DND-41 (cell line): ENCODE measurements around the gene MRPL42.

ENCODE experiments used
- ATAC-seq: fragments of 200-7000 bp; cut with Tn5 transposase; 3 replicates; pipeline ENCODE4 v1.9.1; 2021; ENCODE audit warnings: low read depth; ENCODE audit not compliant: insufficient read depth
- DNase-seq: peaks from one replicate; pipeline ENCODE4 v3.0.0-alpha.2; 2020
- H2AFZ ChIP-seq: 2 replicates; pipeline ENCODE4 v1.6.0; 2012; ENCODE audit warnings: low read depth, low read length
- H3K27ac ChIP-seq: 2 replicates; pipeline ENCODE4 v1.5.1; 2012; ENCODE audit warnings: low read length, inconsistent platforms
- H3K27me3 ChIP-seq: fragments of 200-600 bp; sonication (generic); 2 replicates; pipeline ENCODE4 v1.6.0; 2012; ENCODE audit warnings: low read length, mild to moderate bottlenecking, inconsistent platforms; ENCODE audit not compliant: insufficient read depth, poor library complexity
- H3K36me3 ChIP-seq: 2 replicates; pipeline ENCODE4 v1.5.1; 2012; ENCODE audit warnings: low read length, inconsistent platforms; ENCODE audit not compliant: insufficient read depth
- H3K4me1 ChIP-seq: 2 replicates; pipeline ENCODE4 v1.5.1; 2012; ENCODE audit warnings: mild to moderate bottlenecking, low read length; ENCODE audit not compliant: insufficient read depth
- H3K4me2 ChIP-seq: 2 replicates; pipeline ENCODE4 v1.6.0; 2012; ENCODE audit warnings: mild to moderate bottlenecking, moderate library complexity, low read length, inconsistent platforms; ENCODE audit not compliant: insufficient read depth
- H3K4me3 ChIP-seq, 2 experiments: fragments of 200-600 bp in 1 of 2; shearing (Covaris generic) in 1 of 2; 2 replicates each; pipeline ENCODE4 v1.5.1; 2012 to 2016; ENCODE audit warnings: inconsistent platforms in 2 of 2, low read length in 2 of 2, mild to moderate bottlenecking in 2 of 2, low read depth in 1 of 2, moderate library complexity in 1 of 2
- H3K79me2 ChIP-seq: 2 replicates; pipeline ENCODE4 v1.6.0; 2012; ENCODE audit warnings: low read length, inconsistent platforms; ENCODE audit not compliant: insufficient read depth
- H3K9ac ChIP-seq: 2 replicates; pipeline ENCODE4 v1.6.0; 2012; ENCODE audit warnings: low read depth, mild to moderate bottlenecking, inconsistent platforms, low read length, moderate library complexity
- H3K9me3 ChIP-seq: 2 replicates; pipeline ENCODE4 v1.5.1; 2012; ENCODE audit warnings: low read length, moderate library complexity, mild to moderate bottlenecking, inconsistent platforms; ENCODE audit not compliant: insufficient read depth, severe bottlenecking
- H4K20me1 ChIP-seq: 2 replicates; pipeline ENCODE4 v1.6.0; 2012; ENCODE audit warnings: low read length; ENCODE audit not compliant: insufficient read depth
- CTCF ChIP-seq: IDR thresholded peaks from 2 replicates; pipeline ENCODE4 v1.5.1; 2012; ENCODE audit warnings: borderline replicate concordance, low read length, moderate library complexity, mild to moderate bottlenecking; ENCODE audit not compliant: poor library complexity, severe bottlenecking; ENCODE audit errors: extremely low read depth
- EZH2 ChIP-seq: IDR thresholded peaks from 3 replicates; pipeline ENCODE4 v1.6.1; 2012; ENCODE audit warnings: borderline replicate concordance, low read depth, mild to moderate bottlenecking, moderate library complexity, low read length, inconsistent platforms; ENCODE audit not compliant: severe bottlenecking

The MRPL42 gene

GRCh38 chr12:93500201-93500600, 32.9 kb downstream of the MRPL42 start:
- no peaks in the 10 kb centered on the region for H3K27me3 ChIP-seq
- H3K36me3 ChIP-seq = peaks cover 64% of the 10 kb centered on the region

GRCh38 chr12:93500667-93501066, 33.4 kb downstream of the MRPL42 start:
- TF ChIP-seq CTCF (no peak), EZH2 (no peak)
- peaks cover 62% of the 10 kb centered on the region for H3K36me3 ChIP-seq
- no peaks in the 10 kb centered on the region for H3K27me3 ChIP-seq
- H3K4me2 ChIP-seq = no peak overlapping the region
- no peak overlapping the region for H3K9ac ChIP-seq
- no peak overlapping the region for H3K4me3 ChIP-seq
- H4K20me1 ChIP-seq = no peaks in the 10 kb centered on the region
- no peak overlapping the region for H3K27ac ChIP-seq
- no peaks in the 10 kb centered on the region for H3K4me1 ChIP-seq
- H3K9me3 ChIP-seq = no peaks in the 10 kb centered on the region
- ATAC-seq = no peak
- no peaks in the 10 kb centered on the region for H3K79me2 ChIP-seq
- no peak for DNase-seq
- H2AFZ ChIP-seq = no peak overlapping the region

More at GRCh38 chr12:93500201-93500600, 32.9 kb downstream of the MRPL42 start:
- H3K4me2 ChIP-seq = no peak overlapping the region
- H4K20me1 ChIP-seq = no peaks in the 10 kb centered on the region
- no peak for ATAC-seq
- no peak overlapping the region for H2AFZ ChIP-seq
- no peak overlapping the region for H3K4me3 ChIP-seq
- no peak for TF ChIP-seq CTCF
- H3K9ac ChIP-seq = no peak overlapping the region
- DNase-seq = no peak
- no peaks in the 10 kb centered on the region for H3K4me1 ChIP-seq
- H3K27ac ChIP-seq = no peak overlapping the region
- H3K79me2 ChIP-seq = no peaks in the 10 kb centered on the region
- no peaks in the 10 kb centered on the region for H3K9me3 ChIP-seq

GRCh38 chr12:93502802-93503623, 35.7 kb downstream of the MRPL42 start:
- H3K4me2 ChIP-seq = no peak overlapping the region
- H3K9me3 ChIP-seq = no peaks in the 10 kb centered on the region
- no peak overlapping the region for H3K27ac ChIP-seq
- no peak overlapping the region for H3K9ac ChIP-seq
- ATAC-seq (peak; percentile 72; the same call in 2 of the 3 replicates), DNase-seq (peak; percentile 72)
- peaks cover 51% of the 10 kb centered on the region for H3K36me3 ChIP-seq
- H2AFZ ChIP-seq = no peak overlapping the region
- no peak overlapping the region for H3K4me3 ChIP-seq
- H3K27me3 ChIP-seq = no peaks in the 10 kb centered on the region
- no peaks in the 10 kb centered on the region for H4K20me1 ChIP-seq
- no peaks in the 10 kb centered on the region for H3K4me1 ChIP-seq
- peak; percentile 85 for TF ChIP-seq CTCF
- TF ChIP-seq EZH2 = no peak
- no peaks in the 10 kb centered on the region for H3K79me2 ChIP-seq

GRCh38 chr12:93507165-93507564, 39.9 kb downstream of the MRPL42 start:
- DNase-seq = no peak
- no peak overlapping the region for H3K4me2 ChIP-seq
- no peak overlapping the region for H3K4me3 ChIP-seq
- H3K36me3 ChIP-seq = peaks cover 33% of the 10 kb centered on the region
- H2AFZ ChIP-seq = no peak overlapping the region
- H3K27me3 ChIP-seq = no peaks in the 10 kb centered on the region
- H3K79me2 ChIP-seq = no peaks in the 10 kb centered on the region
- TF ChIP-seq EZH2 (no peak), CTCF (no peak)
- no peak overlapping the region for H3K27ac ChIP-seq
- no peak overlapping the region for H3K9ac ChIP-seq
- H3K9me3 ChIP-seq = no peaks in the 10 kb centered on the region
- no peak for ATAC-seq
- H4K20me1 ChIP-seq = no peaks in the 10 kb centered on the region
- H3K4me1 ChIP-seq = no peaks in the 10 kb centered on the region
